Activated T-cell treated with anti-CD3 and anti-CD28 coated beads, Interleukin-2, amount 50 U/mL, for 72 hours (primary cell): ENCODE data around the gene CREBZF. TPM values are rescaled to one million over a fixed set of nuclear protein-coding genes. Genes with fewer than 3 reads are reported as not detected.
"Not testable (repeated sequence)": the region's sequence is repeated elsewhere in the genome, so short reads cannot be mapped to it uniquely, and the experiment has no call there.

Experiments
- ATAC-seq, 2 donors: fragments of 150-1000 bp; cut with Tn5 transposase; replicated peaks in 1 of 2; 2 replicates each; pipeline ENCODE4 v1.10.0; 2021; ENCODE audit warnings: moderate library complexity in 2 of 2, mild to moderate bottlenecking in 1 of 2
- DNase-seq, 2 donors: peaks; one replicate each; pipeline ENCODE4 v3.0.0; 2021 to 2022; ENCODE audit warnings: mixed read lengths in 1 of 2
- H3K27ac Mint-ChIP-seq: one replicate; pipeline ENCODE4 v1.8.0; 2022; ENCODE audit warnings: mild to moderate bottlenecking, moderate library complexity, mixed read lengths
- H3K27me3 Mint-ChIP-seq: one replicate; pipeline ENCODE4 v1.8.0; 2022; ENCODE audit warnings: low read depth, mixed read lengths
- H3K36me3 Mint-ChIP-seq, 2 donors: one replicate each; pipeline ENCODE4 v1.8.0; 2022; ENCODE audit warnings: mixed read lengths in 2 of 2, mild to moderate bottlenecking in 1 of 2; ENCODE audit not compliant: insufficient read depth in 2 of 2
- H3K4me1 Mint-ChIP-seq: one replicate; pipeline ENCODE4 v1.8.0; 2022; ENCODE audit warnings: low read depth, mixed read lengths
- H3K4me3 Mint-ChIP-seq, 2 donors: one replicate each; pipeline ENCODE4 v1.8.0; 2022; ENCODE audit warnings: mild to moderate bottlenecking in 2 of 2, mixed read lengths in 2 of 2, moderate library complexity in 2 of 2
- H3K9me3 Mint-ChIP-seq, 2 donors: one replicate each; pipeline ENCODE4 v1.8.0; 2022; ENCODE audit warnings: mixed read lengths in 2 of 2
- total RNA-seq, 2 donors: library from RNA; stranded (reverse); gene quantifications; one replicate each; pipeline ENCODE4 v1.2.3, GENCODE V29; 2022

CREBZF gene
- total RNA-seq, 2 donors from 2014 or later: 52.9 to 56.0 TPM

GRCh38 chr11:85663080-85663752, 1.7 kb downstream of the CREBZF start:
- H3K4me3 Mint-ChIP-seq: peak overlapping the region; percentile 99
- no peaks in the 10 kb centered on the region for H3K9me3 Mint-ChIP-seq
- DNase-seq (no peak), ATAC-seq (no peak)
- peaks cover 20 to 40% of the 10 kb centered on the region in 2 donors for H3K36me3 Mint-ChIP-seq
- H3K27ac Mint-ChIP-seq: peak overlapping the region; percentile 89
- no peaks in the 10 kb centered on the region for H3K27me3 Mint-ChIP-seq
- H3K4me1 Mint-ChIP-seq: peaks cover 51% of the 10 kb centered on the region

GRCh38 chr11:85661972-85662664, 2.8 kb downstream of the CREBZF start:
- DNase-seq: no peak
- Mint-ChIP-seq H3K4me1 (peaks cover 56% of the 10 kb centered on the region), H3K9me3 (no peaks in the 10 kb centered on the region), H3K36me3 (peaks cover 20 to 40% of the 10 kb centered on the region in 2 donors), H3K27me3 (no peaks in the 10 kb centered on the region), H3K27ac (peak overlapping the region; percentile 70), H3K4me3 (peak overlapping the region; percentile 85 to 99)
- no peak for ATAC-seq

- no peak for ATAC-seq
- DNase-seq: no peak
Observed at GRCh38 chr11:85658180-85658579, 6.7 kb downstream of the CREBZF start.

GRCh38 chr11:85656777-85657176, 8.2 kb downstream of the CREBZF start:
- Mint-ChIP-seq H3K27me3 (no peaks in the 10 kb centered on the region), H3K4me1 (peaks cover 70% of the 10 kb centered on the region), H3K36me3 (peaks cover 8 to 36% of the 10 kb centered on the region in 2 donors), H3K4me3 (peak overlapping the region in 1 of 2 donors; percentile 17), H3K27ac (peak overlapping the region; percentile 10), H3K9me3 (no peaks in the 10 kb centered on the region)
- DNase-seq: no peak
- peak; percentile 50 to 64 for ATAC-seq

More at GRCh38 chr11:85658180-85658579, 6.7 kb downstream of the CREBZF start:
- Mint-ChIP-seq H3K36me3 (peaks cover 13 to 38% of the 10 kb centered on the region in 2 donors), H3K27ac (peak overlapping the region; percentile 79), H3K4me3 (no peak overlapping the region), H3K9me3 (no peaks in the 10 kb centered on the region), H3K27me3 (no peaks in the 10 kb centered on the region), H3K4me1 (peaks cover 59% of the 10 kb centered on the region)

GRCh38 chr11:85654343-85654742, 10.6 kb downstream of the CREBZF start:
- H3K4me1 Mint-ChIP-seq: peaks cover 56% of the 10 kb centered on the region
- not testable (repeated sequence) for ATAC-seq, H3K9me3 Mint-ChIP-seq, H3K27me3 Mint-ChIP-seq, DNase-seq, H3K27ac Mint-ChIP-seq, H3K4me3 Mint-ChIP-seq
- peaks cover 7 to 16% of the 10 kb centered on the region in 2 donors for H3K36me3 Mint-ChIP-seq

GRCh38 chr11:85652786-85653447, 12.0 kb downstream of the CREBZF start:
- Mint-ChIP-seq H3K27me3 (no peaks in the 10 kb centered on the region), H3K36me3 (peaks cover 7 to 11% of the 10 kb centered on the region in 2 donors), H3K4me1 (peaks cover 49% of the 10 kb centered on the region), H3K4me3 (no peak overlapping the region), H3K27ac (peak overlapping the region; percentile 98), H3K9me3 (no peaks in the 10 kb centered on the region)
- ATAC-seq (no peak), DNase-seq (no peak)

GRCh38 chr11:85651118-85651517, 13.8 kb downstream of the CREBZF start:
- H3K36me3 Mint-ChIP-seq: peaks cover 5 to 6% of the 10 kb centered on the region in 2 donors
- ATAC-seq (no peak), DNase-seq (no peak)
- H3K4me3 Mint-ChIP-seq: no peak overlapping the region
- peaks cover 37% of the 10 kb centered on the region for H3K4me1 Mint-ChIP-seq
- H3K27ac Mint-ChIP-seq: peak overlapping the region; percentile 86
- no peaks in the 10 kb centered on the region for H3K9me3 Mint-ChIP-seq
- H3K27me3 Mint-ChIP-seq: no peaks in the 10 kb centered on the region

- peaks cover 13% of the 10 kb centered on the region for H3K27me3 Mint-ChIP-seq
- ATAC-seq: peak; percentile 97 to 98
- peak; percentile 94 to 95 for DNase-seq
- H3K4me3 Mint-ChIP-seq: peak within 1 kb of the TSS; percentile 88 to 96
- peaks cover 24% of the 10 kb centered on the region for H3K4me1 Mint-ChIP-seq
- H3K9me3 Mint-ChIP-seq: no peaks in the 10 kb centered on the region
- peak within 1 kb of the TSS; percentile 88 for H3K27ac Mint-ChIP-seq
- H3K36me3 Mint-ChIP-seq: peaks cover 3 to 5% of the 10 kb centered on the region in 2 donors
Observed at GRCh38 chr11:85647604-85648299, 17.2 kb downstream of the CREBZF start, which contains the start of gene TMEM126A. TSS of gene TMEM126A (plus strand) at chr11:85647967. CDS start at chr11:85650256, 2,289 bp downstream.

GRCh38 chr11:85647078-85647477, 17.9 kb downstream of the CREBZF start:
- peaks cover 19% of the 10 kb centered on the region for H3K4me1 Mint-ChIP-seq
- peaks cover 1 to 3% of the 10 kb centered on the region in 2 donors for H3K36me3 Mint-ChIP-seq
- H3K27me3 Mint-ChIP-seq: peaks cover 13% of the 10 kb centered on the region
- DNase-seq (no peak), ATAC-seq (no peak)
- peak overlapping the region; percentile 88 for H3K27ac Mint-ChIP-seq
- H3K9me3 Mint-ChIP-seq: no peaks in the 10 kb centered on the region
- H3K4me3 Mint-ChIP-seq: peak overlapping the region; percentile 88 to 96

GRCh38 chr11:85643191-85643614, 21.7 kb downstream of the CREBZF start:
- H3K27ac Mint-ChIP-seq: no peak overlapping the region
- no peak for ATAC-seq
- H3K9me3 Mint-ChIP-seq: no peaks in the 10 kb centered on the region
- peaks cover 0 to 6% of the 10 kb centered on the region in 2 donors for H3K36me3 Mint-ChIP-seq
- H3K4me3 Mint-ChIP-seq: no peak overlapping the region
- DNase-seq: no peak
- H3K4me1 Mint-ChIP-seq: no peaks in the 10 kb centered on the region
- peaks cover 23% of the 10 kb centered on the region for H3K27me3 Mint-ChIP-seq

GRCh38 chr11:85634747-85635146, 30.2 kb downstream of the CREBZF start:
- peaks cover 10% of the 10 kb centered on the region for H3K4me1 Mint-ChIP-seq
- H3K36me3 Mint-ChIP-seq: peaks cover 0 to 13% of the 10 kb centered on the region in 2 donors
- ATAC-seq: no peak
- H3K9me3 Mint-ChIP-seq: no peaks in the 10 kb centered on the region
- no peak for DNase-seq
- H3K4me3 Mint-ChIP-seq: no peak overlapping the region
- no peaks in the 10 kb centered on the region for H3K27me3 Mint-ChIP-seq
- H3K27ac Mint-ChIP-seq: peak overlapping the region; percentile 15

- peak; percentile 3 to 18 for ATAC-seq
- Mint-ChIP-seq H3K4me1 (peaks cover 54% of the 10 kb centered on the region), H3K9me3 (no peaks in the 10 kb centered on the region), H3K36me3 (peaks cover 0 to 7% of the 10 kb centered on the region in 2 donors), H3K27me3 (no peaks in the 10 kb centered on the region), H3K27ac (peak overlapping the region; percentile 98), H3K4me3 (peak overlapping the region; percentile 96 to 97)
- DNase-seq: peak; percentile 18 to 32
Observed at GRCh38 chr11:85628771-85629341, 36.1 kb downstream of the CREBZF start.
